Urinary bladder (tissue), 4 donors: ENCODE results near the gene SERPINB11. TPM values are rescaled to one million over a fixed set of nuclear protein-coding genes. Genes with fewer than 3 reads are reported as not detected.

ENCODE experiments used
- DNase-seq: peaks from one replicate; pipeline ENCODE4 v3.0.0-alpha.2; 2015; ENCODE audit errors: extremely low spot score
- H3K27ac ChIP-seq: one replicate; pipeline ENCODE4 v1.5.1; 2013; ENCODE audit warnings: low read depth, mild to moderate bottlenecking, moderate library complexity
- H3K36me3 ChIP-seq: one replicate; pipeline ENCODE4 v1.6.1; 2013; ENCODE audit warnings: mild to moderate bottlenecking, moderate library complexity; ENCODE audit not compliant: insufficient read depth
- H3K4me1 ChIP-seq: one replicate; pipeline ENCODE4 v1.6.1; 2013; ENCODE audit warnings: mild to moderate bottlenecking, moderate library complexity; ENCODE audit not compliant: insufficient read depth
- H3K4me3 ChIP-seq: one replicate; pipeline ENCODE4 v1.5.1; 2013; ENCODE audit warnings: low read depth, low read length
- WGBS: extraction: QIAGEN DNeasy Blood & Tissue Kit; methylation state at CpG from one replicate; pipeline ENCODE4 v1.1.7; 2013; 5-methylcytosine and 5-hydroxymethylcytosine counted together
- polyA plus RNA-seq: library from polyadenylated mRNA; stranded (reverse); fragments of 200-250 nt; gene quantifications from one replicate; pipeline ENCODE4 v1.2.3, GENCODE V29; 2013
- total RNA-seq: library from RNA; depleted of rRNA; stranded (reverse); fragments of >200 nt; gene quantifications from one replicate; pipeline ENCODE4 v1.2.3, GENCODE V29; 2014
- donor health status: healthy with polysubstance abuse.
- donor health status: healthy.

SERPINB11 gene
- total and polyA plus RNA-seq, 2 donors: 3.5 TPM; not detected in 1

- Histone ChIP-seq H3K4me3 (no peak overlapping the region), H3K36me3 (no peaks in the 10 kb centered on the region), H3K27ac (no peak overlapping the region), H3K4me1 (no peaks in the 10 kb centered on the region)
- 60% methylated on average over 2 of the region's 2 CpGs for WGBS
- no peak for DNase-seq
Measured at GRCh38 chr18:63689064-63689463, 13.7 kb upstream of the SERPINB11 start.

- DNase-seq: no peak
- Histone ChIP-seq H3K36me3 (no peaks in the 10 kb centered on the region), H3K4me1 (no peaks in the 10 kb centered on the region), H3K4me3 (no peak overlapping the region), H3K27ac (no peak overlapping the region)
- WGBS: 58% methylated on average over 3 of the region's 3 CpGs
Measured at GRCh38 chr18:63697097-63697660, 5.6 kb upstream of the SERPINB11 start.

DNA sequence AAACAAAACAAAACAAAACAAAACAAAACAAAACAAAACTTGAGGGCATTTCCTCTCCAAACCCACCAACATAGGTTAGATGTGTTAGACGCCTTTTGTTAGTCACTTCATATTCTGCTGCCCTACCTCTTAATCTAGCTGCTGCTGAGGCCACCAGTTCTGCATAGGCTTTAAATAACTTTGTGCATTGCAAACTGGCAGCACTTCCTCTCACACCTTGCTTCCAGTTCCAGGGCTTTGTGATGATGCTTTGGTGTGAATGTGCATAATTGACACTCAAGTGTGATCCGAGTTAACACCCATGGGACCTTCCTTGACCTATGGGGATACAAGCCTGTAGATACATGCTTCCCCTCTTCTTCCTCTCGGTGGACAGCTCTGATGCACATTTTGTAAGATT lies 2.3 kb upstream of the SERPINB11 start:
- Histone ChIP-seq H3K36me3 (no peaks in the 10 kb centered on the region), H3K27ac (no peak overlapping the region), H3K4me3 (no peak overlapping the region), H3K4me1 (no peaks in the 10 kb centered on the region)
- WGBS: 72% methylated on average over 3 of the region's 3 CpGs
- no peak for DNase-seq

DNA sequence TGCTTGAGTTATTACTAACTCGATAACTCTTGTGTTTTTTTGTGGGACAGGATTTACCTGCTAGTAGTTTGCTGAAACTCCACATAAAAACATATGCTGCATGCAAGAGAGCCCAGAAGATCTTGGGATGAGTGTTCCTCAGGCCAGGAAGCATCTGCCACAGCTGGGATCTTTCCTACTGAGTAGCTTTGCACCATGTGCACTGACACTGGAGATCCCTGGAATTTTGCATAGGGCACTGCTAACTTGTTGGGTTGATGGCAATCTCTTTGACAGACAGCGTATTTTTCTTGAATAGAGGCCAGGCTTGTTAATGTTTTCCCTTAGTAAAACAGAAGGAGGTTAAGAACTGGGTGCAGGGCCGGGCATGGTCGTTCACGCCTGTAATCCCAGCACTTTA lies 808 bp upstream of the SERPINB11 start:
- no peak overlapping the region for H3K27ac ChIP-seq
- 76% methylated on average over 5 of the region's 5 CpGs for WGBS
- no peak overlapping the region for H3K4me3 ChIP-seq
- H3K36me3 ChIP-seq: no peaks in the 10 kb centered on the region
- no peaks in the 10 kb centered on the region for H3K4me1 ChIP-seq
- no peak for DNase-seq

GRCh38 chr18:63705401-63705800 lies 2.6 kb downstream of the SERPINB11 start:
- Histone ChIP-seq H3K4me3 (no peak overlapping the region), H3K27ac (no peak overlapping the region), H3K4me1 (no peaks in the 10 kb centered on the region), H3K36me3 (no peaks in the 10 kb centered on the region)
- DNase-seq: no peak
- WGBS: 49% methylated on average over 2 of the region's 2 CpGs

- H3K4me1 ChIP-seq: no peaks in the 10 kb centered on the region
- H3K4me3 ChIP-seq: no peak overlapping the region
- WGBS: 97% methylated on average over 1 of the region's 1 CpG
- DNase-seq: no peak
- no peak overlapping the region for H3K27ac ChIP-seq
- H3K36me3 ChIP-seq: no peaks in the 10 kb centered on the region
Measured at GRCh38 chr18:63707816-63708215, 5.1 kb downstream of the SERPINB11 start.

- no peaks in the 10 kb centered on the region for H3K36me3 ChIP-seq
- H3K4me1 ChIP-seq: no peaks in the 10 kb centered on the region
- 79% methylated on average over 3 of the region's 3 CpGs for WGBS
- no peak overlapping the region for H3K27ac ChIP-seq
- no peak for DNase-seq
- H3K4me3 ChIP-seq: no peak overlapping the region
Measured at GRCh38 chr18:63708650-63709049, 5.9 kb downstream of the SERPINB11 start.

DNA sequence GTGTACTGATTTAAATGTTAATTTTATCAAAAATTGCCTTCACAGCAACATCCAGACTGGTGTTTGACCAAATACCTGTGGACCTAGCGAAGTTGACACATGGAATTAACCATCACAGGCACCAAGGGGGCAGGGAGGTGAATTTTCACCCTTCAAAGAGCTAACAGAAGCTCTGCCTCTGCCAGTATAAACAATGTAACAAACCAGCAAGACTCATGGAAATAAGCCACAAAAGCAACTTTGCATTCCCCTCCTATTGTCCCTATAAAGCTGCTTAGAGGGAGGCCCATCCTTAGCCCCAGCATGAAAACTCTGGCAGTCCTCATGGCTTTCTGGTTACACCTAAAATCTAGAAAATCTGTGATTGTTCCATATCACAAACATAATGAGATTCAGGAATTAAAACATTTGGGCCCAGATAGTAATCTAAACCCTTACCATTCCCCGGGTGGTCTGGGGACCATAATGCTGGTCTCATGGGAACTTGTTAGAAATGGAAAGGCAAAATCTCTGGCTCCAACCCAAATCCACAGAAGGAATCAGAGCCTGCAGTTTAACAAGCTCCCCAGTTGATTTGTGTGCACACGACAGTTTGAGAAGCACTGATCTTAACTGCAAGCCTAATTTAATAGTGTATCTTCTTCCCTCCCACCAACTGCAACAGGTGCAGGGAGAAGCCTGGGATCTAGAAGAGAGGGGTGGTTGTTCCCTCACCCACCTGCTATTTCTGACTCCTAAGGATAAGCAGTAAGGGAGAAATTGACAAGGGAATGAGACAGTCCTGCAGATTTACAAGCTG lies 23.1 kb downstream of the SERPINB11 start:
- H3K4me3 ChIP-seq: no peak overlapping the region
- H3K36me3 ChIP-seq: no peaks in the 10 kb centered on the region
- no peaks in the 10 kb centered on the region for H3K4me1 ChIP-seq
- no peak overlapping the region for H3K27ac ChIP-seq
- WGBS: 35% methylated on average over 3 of the region's 3 CpGs
- DNase-seq: no peak

- no peaks in the 10 kb centered on the region for H3K4me1 ChIP-seq
- 63% methylated on average over 5 of the region's 5 CpGs for WGBS
- no peaks in the 10 kb centered on the region for H3K36me3 ChIP-seq
- H3K27ac ChIP-seq: no peak overlapping the region
- DNase-seq: no peak
- H3K4me3 ChIP-seq: no peak overlapping the region
Measured at GRCh38 chr18:63730773-63731172, 28.0 kb downstream of the SERPINB11 start.

DNA sequence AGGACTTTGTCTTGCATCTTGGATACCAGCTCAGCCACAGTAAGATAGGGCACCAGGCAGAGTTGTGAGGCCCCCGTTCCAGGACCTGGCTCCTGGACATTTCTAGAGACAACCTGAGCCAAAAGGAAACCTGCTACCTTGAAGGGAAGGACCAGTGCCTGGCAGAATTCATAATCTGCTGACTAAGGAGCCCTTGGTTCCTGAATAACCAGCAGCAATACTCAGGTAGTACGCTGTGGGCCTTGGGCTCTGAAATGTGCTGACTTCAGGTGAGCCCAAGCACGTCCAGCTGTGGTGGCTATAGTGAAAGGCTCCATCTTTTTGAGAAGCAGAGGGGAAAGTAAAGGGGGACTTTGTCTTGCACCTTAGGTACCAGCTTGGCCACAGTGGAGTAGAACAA lies 28.5 kb downstream of the SERPINB11 start:
- Histone ChIP-seq H3K36me3 (no peaks in the 10 kb centered on the region), H3K4me1 (no peaks in the 10 kb centered on the region), H3K4me3 (no peak overlapping the region), H3K27ac (no peak overlapping the region)
- DNase-seq: no peak
- 87% methylated on average over 3 of the region's 3 CpGs for WGBS

DNA sequence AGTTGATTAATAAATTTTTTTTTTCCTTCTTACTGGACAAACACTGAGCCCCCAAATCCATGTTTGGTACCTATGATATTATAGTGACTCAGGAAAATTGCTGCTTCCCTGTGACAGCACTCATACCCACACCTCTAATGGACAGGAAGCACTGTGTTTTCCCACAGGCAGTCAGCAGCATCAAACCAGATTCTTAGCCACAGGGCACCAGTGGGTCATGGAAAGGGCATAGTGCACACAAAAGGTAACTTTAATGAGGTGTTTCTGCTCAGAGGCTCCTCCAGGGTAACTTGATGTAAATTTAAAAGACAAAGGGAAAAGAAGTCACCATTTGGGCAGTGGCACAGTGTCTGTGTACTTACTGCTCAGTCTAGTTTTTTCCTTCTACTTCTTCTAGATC lies 34.1 kb downstream of the SERPINB11 start:
- Histone ChIP-seq H3K36me3 (no peaks in the 10 kb centered on the region), H3K4me1 (no peaks in the 10 kb centered on the region), H3K4me3 (no peak overlapping the region), H3K27ac (no peak overlapping the region)
- no peak for DNase-seq

GRCh38 chr18:63741769-63742168 lies 39.0 kb downstream of the SERPINB11 start:
- no peak for DNase-seq
- 50% methylated on average over 4 of the region's 4 CpGs for WGBS
- Histone ChIP-seq H3K36me3 (no peaks in the 10 kb centered on the region), H3K27ac (no peak overlapping the region), H3K4me3 (no peak overlapping the region), H3K4me1 (no peaks in the 10 kb centered on the region)

DNA sequence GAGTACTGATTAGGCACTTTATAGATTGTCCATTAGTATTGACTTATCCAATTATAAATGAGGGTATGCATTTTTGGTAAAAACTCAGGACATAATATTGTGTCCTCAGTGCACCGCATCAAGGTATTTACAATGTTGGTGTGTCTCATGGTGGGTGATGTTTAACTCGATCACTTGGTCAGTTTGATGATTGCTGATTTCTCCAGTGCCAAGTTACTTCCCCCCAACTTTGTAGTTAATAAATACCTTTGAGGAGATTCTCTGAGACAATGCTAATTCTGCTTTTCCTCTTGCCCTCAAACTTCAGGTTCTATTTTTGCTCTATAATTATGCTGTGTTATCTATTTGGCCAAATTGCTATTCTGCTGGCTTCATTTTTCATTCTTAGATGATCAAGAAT lies 44.2 kb downstream of the SERPINB11 start:
- no peak overlapping the region for H3K4me3 ChIP-seq
- H3K36me3 ChIP-seq: no peaks in the 10 kb centered on the region
- H3K4me1 ChIP-seq: no peaks in the 10 kb centered on the region
- 95% methylated on average over 2 of the region's 2 CpGs for WGBS
- no peak overlapping the region for H3K27ac ChIP-seq
- DNase-seq: no peak

DNA sequence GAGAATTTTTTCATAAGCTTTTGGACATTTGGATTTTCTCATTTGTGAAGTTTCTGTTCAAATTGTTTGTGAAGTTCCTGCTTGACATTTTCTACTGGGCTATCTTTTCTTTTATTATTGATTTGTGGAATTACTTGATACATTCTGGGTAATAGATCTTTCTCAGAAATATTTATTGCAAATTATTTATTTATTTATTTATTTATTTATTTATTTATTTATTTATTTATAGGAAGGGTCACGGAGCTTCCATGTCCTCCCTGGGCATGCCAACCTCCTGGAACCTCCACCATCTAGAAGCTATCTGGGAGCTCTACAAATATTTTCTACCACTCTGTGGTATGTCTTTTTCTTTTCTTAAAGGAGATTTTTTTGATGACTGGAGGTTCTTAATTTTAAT lies 46.7 kb downstream of the SERPINB11 start:
- Histone ChIP-seq H3K4me3 (no peak overlapping the region), H3K4me1 (no peaks in the 10 kb centered on the region), H3K27ac (no peak overlapping the region), H3K36me3 (no peaks in the 10 kb centered on the region)
- 81% methylated on average over 1 of the region's 1 CpG for WGBS
- no peak for DNase-seq
